HEK293 (cell line): Measurements from ENCODE around the gene NHLRC2.

Experiments
- CTCF ChIP-seq: fragments of 450-650 bp; formaldehyde crosslinking; IDR thresholded peaks from 2 replicates; pipeline ENCODE4 v1.5.1; 2016; ENCODE audit warnings: missing biosample characterization, missing genetic modification characterization
- SP7 ChIP-seq: fragments of 450-650 bp; formaldehyde crosslinking; IDR thresholded peaks from 2 replicates; pipeline ENCODE4 v1.5.1; 2016; ENCODE audit warnings: missing biosample characterization, missing genetic modification characterization
- ZFHX2 ChIP-seq: fragments of 450-650 bp; formaldehyde crosslinking; conservative IDR thresholded peaks from 2 replicates; pipeline ENCODE4 v1.5.1; 2016; ENCODE audit warnings: missing biosample characterization, missing genetic modification characterization
- ZFP3 ChIP-seq: fragments of 450-650 bp; formaldehyde crosslinking; IDR thresholded peaks from 2 replicates; pipeline ENCODE4 v1.5.1; 2016; ENCODE audit warnings: low read depth, missing biosample characterization, missing genetic modification characterization
- ZNF132 ChIP-seq: fragments of 450-650 bp; formaldehyde crosslinking; IDR thresholded peaks from 2 replicates; pipeline ENCODE4 v1.5.1; 2017; ENCODE audit warnings: missing biosample characterization, missing genetic modification characterization, borderline replicate concordance
- ZNF19 ChIP-seq: fragments of 450-650 bp; formaldehyde crosslinking; IDR thresholded peaks from 2 replicates; pipeline ENCODE4; 2016; ENCODE audit warnings: missing biosample characterization, missing genetic modification characterization, low read depth
- ZNF266 ChIP-seq: fragments of 450-650 bp; formaldehyde crosslinking; IDR thresholded peaks from 2 replicates; pipeline ENCODE4 v1.5.1; 2016; ENCODE audit warnings: missing biosample characterization, missing genetic modification characterization, low read depth
- ZNF416 ChIP-seq: fragments of 450-650 bp; formaldehyde crosslinking; IDR thresholded peaks from 2 replicates; pipeline ENCODE4 v1.5.1; 2016; ENCODE audit warnings: missing biosample characterization, missing genetic modification characterization
- ZNF501 ChIP-seq: fragments of 450-650 bp; formaldehyde crosslinking; IDR thresholded peaks from 2 replicates; pipeline ENCODE4 v1.5.1; 2016; ENCODE audit warnings: missing biosample characterization, missing genetic modification characterization
- ZNF623 ChIP-seq: fragments of 450-650 bp; formaldehyde crosslinking; IDR thresholded peaks from 2 replicates; pipeline ENCODE4 v1.5.1; 2016; ENCODE audit warnings: missing biosample characterization, missing genetic modification characterization
- ZNF76 ChIP-seq: fragments of 450-650 bp; formaldehyde crosslinking; IDR thresholded peaks from 2 replicates; pipeline ENCODE4; 2016; ENCODE audit warnings: low read depth, missing biosample characterization, missing genetic modification characterization, borderline replicate concordance
- ZNF785 ChIP-seq: fragments of 450-650 bp; formaldehyde crosslinking; IDR thresholded peaks from 2 replicates; pipeline ENCODE4 v1.5.1; 2016; ENCODE audit warnings: missing biosample characterization, missing genetic modification characterization
- TF ChIP-seq, protein P1 (sequence below): fragments of 450-650 bp; formaldehyde crosslinking; IDR thresholded peaks from 2 replicates; pipeline ENCODE4 v1.5.1; 2016; ENCODE audit warnings: missing biosample characterization, missing genetic modification characterization
- TF ChIP-seq, protein P2 (sequence below): fragments of 450-650 bp; formaldehyde crosslinking; IDR thresholded peaks from 2 replicates; pipeline ENCODE4 v1.5.1; 2017; ENCODE audit warnings: missing biosample characterization, mild to moderate bottlenecking, missing genetic modification characterization, moderate library complexity

GRCh38 chr10:113893570-113893969 lies 39.1 kb downstream of the NHLRC2 start:
- TF ChIP-seq ZNF76 (tag by site-specific recombination): no peak
- TF ChIP-seq CTCF (tag by site-specific recombination): no peak
- no peak for TF ChIP-seq ZFP3 (tag by site-specific recombination)
- TF ChIP-seq ZNF785: no peak
- TF ChIP-seq SP7 (tag by site-specific recombination): no peak
- TF ChIP-seq, protein P1, sequence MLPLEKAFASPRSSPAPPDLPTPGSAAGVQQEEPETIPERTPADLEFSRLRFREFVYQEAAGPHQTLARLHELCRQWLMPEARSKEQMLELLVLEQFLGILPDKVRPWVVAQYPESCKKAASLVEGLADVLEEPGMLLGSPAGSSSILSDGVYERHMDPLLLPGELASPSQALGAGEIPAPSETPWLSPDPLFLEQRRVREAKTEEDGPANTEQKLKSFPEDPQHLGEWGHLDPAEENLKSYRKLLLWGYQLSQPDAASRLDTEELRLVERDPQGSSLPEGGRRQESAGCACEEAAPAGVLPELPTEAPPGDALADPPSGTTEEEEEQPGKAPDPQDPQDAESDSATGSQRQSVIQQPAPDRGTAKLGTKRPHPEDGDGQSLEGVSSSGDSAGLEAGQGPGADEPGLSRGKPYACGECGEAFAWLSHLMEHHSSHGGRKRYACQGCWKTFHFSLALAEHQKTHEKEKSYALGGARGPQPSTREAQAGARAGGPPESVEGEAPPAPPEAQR (tag by site-specific recombination): no peak
- TF ChIP-seq ZNF132 (tag by site-specific recombination): no peak
- no peak for TF ChIP-seq ZNF501
- no peak for TF ChIP-seq ZFHX2 (tag by site-specific recombination)
- TF ChIP-seq ZNF266 (tag by site-specific recombination): no peak
- TF ChIP-seq ZNF623 (tag by site-specific recombination): no peak
- no peak for TF ChIP-seq ZNF416 (tag by site-specific recombination)
- TF ChIP-seq, protein P2, sequence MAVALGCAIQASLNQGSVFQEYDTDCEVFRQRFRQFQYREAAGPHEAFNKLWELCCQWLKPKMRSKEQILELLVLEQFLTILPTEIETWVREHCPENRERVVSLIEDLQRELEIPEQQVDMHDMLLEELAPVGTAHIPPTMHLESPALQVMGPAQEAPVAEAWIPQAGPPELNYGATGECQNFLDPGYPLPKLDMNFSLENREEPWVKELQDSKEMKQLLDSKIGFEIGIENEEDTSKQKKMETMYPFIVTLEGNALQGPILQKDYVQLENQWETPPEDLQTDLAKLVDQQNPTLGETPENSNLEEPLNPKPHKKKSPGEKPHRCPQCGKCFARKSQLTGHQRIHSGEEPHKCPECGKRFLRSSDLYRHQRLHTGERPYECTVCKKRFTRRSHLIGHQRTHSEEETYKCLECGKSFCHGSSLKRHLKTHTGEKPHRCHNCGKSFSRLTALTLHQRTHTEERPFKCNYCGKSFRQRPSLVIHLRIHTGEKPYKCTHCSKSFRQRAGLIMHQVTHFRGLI (tag by site-specific recombination): no peak
- no peak for TF ChIP-seq ZNF19 (tag by site-specific recombination)
